D341Med (cell line): ENCODE results near the gene FAM117B.
"Not testable (repeated sequence)": the region's sequence is repeated elsewhere in the genome, so short reads cannot be mapped to it uniquely, and the experiment has no call there.

Source experiments
- DNase-seq: peaks from one replicate; pipeline ENCODE4 v3.0.0; 2012; ENCODE audit warnings: low spot score

FAM117B gene

DNA sequence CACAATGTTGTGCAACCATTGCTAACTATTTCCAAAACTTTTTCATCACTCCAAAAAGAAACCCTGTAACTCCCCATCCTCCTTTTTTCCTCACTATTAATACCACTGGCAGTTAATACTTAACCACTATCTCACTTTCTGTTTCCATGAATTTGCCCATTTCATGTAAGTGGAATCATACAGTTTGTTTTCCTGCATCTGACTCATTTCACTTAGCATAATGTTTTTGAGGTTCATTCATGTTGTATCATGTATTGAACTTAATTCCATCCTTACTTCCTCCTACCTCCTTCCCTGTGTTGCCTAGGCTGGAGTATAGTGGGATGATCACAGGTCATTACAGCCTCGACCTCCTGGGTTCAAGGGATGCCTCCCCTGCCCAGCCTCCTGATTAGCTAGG lies 68.3 kb downstream of the FAM117B start:
- no peak for DNase-seq

DNA sequence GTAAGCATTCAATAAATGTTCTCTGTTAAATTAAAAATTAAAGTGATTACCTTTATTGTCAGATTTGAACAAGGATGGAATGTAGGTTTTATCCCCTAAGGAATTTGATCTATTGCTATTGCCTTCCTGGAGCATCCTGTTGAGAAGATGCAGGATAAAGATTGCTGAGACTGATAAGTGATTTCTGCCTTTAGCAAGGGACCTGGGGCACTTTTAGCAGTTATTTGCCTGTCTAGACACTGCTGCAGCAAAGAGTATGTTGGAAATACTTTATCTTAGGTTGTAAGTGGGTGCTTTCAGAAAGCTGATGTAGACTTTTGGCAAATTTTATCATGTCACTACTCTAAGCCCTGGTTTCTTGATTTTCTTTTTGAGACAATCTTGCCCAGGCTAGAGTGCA lies 69.5 kb downstream of the FAM117B start:
- DNase-seq, result no peak

DNA sequence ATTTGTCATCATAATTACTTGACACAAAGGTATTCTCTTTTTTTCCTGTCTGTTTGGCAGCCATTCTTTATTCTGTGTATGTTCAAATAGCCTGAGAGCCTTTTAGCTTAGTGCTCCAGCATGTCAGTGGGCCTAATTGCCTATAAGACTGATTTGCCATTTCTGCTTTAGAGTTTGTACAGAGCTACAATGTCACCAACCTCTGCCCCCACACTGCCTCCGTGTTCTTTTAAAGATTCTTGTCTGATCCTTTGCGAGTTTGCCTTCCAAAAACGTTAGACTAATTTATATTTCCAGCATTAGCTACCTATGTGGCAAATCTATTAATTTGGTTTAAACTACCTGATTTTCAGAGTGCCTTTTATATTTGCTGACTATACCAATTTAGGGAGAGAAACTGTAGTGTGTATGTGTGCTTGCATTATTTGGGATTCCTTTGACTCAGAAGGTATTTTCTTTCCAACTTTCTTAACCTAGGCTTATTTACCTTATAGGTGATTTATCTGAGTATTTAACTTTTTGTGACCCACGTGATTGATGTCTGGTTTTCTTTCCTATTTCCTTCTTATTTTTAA lies 70.8 kb downstream of the FAM117B start:
- no peak for DNase-seq

DNA sequence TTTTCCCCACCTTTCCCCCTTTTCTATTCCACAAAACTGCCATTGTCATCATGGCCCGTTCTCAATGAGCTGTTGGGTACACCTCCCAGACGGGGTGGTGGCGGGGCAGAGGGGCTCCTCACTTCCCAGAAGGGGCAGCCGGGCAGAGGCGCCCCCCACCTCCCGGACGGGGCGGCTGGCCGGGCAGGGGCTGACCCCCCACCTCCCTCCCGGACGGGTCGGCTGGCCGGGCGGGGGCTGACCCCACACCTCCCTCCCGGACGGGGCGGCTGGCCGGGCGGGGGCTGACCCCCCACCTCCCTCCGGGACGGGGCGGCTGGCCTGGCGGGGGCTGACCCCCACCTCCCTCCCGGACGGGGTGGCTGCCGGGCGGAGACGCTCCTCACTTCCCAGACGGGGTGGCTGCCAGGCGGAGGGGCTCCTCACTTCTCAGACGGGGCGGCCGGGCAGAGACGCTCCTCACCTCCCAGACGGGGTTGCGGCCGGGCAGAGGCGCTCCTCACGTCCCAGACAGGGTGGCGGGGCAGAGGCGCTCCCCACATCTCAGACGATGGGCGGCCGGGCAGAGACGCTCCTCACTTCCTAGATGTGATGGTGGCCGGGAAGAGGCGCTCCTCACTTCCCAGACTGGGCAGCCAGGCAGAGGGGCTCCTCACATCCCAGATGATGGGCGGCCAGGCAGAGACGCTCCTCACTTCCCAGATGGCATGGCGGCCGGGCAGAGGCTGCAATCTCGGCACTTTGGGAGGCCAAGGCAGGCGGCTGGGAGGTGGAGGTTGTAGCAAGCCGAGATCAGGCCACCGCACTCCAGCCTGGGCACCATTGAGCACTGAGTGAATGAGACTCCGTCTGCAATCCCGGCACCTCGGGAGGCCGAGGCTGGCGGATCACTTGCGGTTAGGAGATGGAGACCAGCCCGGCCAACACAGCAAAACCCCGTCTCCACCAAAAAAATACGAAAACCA lies 80.5 kb downstream of the FAM117B start:
- DNase-seq, result not testable (repeated sequence)

DNA sequence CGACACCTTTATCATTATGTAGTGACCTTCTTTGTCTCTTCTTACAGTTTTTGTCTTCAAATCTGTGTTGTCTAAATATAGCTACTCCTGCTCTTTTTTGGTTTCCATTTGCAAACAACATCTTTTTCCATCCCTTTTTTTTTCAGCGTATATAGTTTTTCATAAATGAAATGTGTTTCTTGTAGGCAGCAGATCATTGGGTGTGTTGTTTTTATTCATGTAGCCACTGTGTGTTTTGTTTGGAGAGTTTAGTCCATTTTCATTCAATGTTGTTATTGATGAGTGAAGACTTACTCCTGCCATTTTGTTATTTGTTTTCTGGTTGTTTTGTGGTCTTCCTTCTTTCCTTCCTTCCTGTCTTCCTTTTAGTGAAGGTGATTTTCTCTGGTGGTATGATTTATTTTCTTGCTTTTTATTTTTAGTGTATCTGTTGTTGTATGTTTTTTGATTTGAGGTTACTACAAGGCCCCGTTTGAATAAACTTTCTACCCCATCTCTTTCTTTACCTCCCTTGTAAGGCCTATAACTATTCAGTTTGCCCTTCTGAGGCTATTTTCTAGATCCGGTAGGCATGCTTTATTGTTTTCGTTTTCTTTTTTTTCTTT lies 81.4 kb downstream of the FAM117B start:
- no peak for DNase-seq

DNA sequence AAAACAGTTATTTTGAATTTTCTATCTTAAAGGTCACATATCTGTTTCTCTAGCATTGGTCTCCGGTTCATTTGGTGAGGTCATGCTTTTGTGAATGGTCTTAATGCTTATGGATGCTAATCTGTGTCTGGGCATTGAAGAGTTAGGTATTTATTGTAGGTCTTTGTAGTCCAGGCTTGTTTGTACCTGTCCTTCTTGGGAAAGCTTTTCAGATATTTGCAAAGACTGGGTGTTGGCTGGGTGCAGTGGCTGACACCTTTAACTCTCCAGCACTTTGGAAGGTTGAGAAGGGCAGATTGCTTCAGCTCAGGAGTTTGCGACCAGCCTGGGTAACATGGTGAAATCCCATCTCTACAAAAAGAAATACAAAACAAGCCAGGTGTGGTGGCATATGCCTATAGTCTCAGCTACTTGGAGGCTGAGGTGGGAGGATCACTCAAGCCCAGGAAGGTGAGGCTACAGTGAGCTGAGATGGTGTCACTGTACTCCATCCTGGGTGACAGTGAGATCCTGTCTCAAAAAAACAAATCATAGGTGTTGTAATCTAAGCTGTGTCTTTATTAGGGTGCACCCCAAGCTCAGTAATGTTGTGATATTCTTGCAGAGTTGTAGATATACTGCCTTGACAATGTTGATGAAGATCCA lies 82.3 kb downstream of the FAM117B start:
- no peak for DNase-seq

DNA sequence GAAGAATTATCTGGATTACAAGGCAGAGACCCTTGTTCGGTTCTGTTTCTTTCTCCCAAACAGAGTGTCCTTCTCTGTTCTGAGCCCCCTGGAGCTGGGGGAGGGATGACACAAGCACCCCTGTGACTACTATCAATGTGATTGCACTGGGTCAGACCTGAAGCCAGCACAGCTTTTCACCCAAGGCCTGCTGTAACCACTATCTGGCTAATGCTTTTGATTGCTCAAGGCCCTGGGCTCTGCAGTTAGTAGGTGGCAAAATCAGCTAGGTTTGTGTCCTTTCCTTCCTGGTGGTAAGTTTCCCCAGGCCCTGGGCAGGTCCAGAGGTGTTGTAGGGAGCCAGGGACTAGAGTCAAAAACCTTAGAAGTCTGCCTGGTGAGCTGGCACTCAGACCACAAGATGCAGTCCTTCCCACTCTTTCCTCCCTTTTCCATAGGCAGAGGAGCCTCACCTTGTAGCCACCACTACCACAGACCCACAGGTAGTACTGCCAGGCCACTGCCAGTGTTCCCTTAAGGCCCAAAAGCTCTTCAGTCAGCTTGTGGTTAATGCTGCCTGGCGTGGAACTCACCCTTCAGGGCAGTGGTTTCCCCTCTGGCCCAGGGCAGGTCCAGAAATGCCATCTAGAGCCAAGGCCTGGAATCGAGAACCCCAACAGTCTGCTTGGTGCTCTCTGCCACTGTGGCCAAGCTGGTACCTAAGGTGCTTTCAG lies 83.0 kb downstream of the FAM117B start:
- no peak for DNase-seq

DNA sequence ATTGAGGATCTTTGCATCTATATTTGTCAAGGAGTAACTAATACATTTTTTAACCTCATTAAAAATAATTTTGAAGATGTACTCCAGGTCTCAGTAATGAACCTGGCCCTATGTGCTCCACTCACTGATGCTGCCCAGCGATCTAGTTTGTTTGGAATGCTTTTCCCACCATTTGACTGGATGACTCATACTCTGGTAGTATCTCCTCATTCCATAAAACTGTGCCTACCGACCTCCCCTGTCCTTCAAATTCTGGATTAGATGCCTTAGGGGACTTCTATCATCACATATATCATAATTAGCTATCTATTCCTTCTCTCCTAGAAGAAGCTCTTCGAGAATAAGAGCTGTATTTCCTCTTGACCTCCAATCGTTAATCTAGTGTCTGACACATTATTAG lies 83.8 kb downstream of the FAM117B start:
- DNase-seq, result no peak

DNA sequence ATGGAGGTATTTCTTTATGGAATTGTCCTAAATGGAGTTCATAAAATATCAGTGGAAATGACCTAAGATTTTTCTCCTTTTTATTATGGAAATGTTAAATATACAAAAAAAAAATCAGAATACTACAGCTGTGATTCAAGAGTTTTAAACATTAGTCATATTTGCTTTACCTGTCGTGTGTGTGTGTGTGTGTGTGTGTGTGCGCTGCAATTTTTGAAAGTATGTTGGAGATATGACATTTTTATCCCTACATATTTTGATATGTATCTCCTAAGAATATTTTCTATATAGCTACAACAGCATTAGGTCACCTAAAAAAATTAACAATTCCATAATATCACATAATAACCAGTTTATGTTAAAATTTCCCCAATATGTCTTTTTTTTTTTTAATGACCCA lies 85.5 kb downstream of the FAM117B start:
- no peak for DNase-seq

DNA sequence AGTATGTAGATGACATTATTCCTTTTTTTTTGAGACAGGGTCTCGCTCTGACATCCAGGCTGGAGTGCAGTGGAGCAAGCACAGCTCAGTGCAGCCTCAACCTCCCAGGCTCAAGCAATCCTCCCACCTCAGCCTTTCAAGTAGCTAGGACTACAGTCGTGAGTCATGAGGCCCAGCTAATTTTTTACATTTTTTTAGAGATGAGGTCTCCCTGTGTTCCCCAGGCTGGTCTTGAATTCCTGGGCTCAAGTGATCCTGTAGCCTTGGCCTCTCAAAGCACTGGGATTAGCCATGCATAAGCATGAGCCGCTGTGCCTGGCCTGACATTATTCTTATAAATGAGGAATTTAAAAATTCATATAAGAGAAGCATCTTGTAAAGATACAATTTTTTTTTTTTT lies 86.9 kb downstream of the FAM117B start:
- no peak for DNase-seq

DNA sequence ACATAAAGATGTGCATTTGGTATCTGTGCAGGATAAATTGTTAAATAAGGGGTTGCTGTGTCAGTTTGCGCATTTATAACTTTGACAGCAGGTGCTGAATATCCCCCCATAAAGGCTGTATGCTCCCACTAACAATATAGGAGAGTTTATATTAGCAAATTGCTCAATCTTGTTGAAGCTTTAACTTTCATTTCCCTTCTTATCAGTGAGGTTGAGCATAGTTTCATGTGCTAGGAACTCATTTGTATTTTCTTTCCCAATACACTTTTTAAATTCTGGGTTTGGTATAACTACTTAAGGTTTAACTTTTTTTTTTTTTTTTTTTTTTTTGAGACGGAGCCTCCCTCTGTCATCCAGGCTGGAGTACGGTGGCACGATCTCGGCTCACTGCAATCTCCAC lies 89.0 kb downstream of the FAM117B start:
- DNase-seq, result no peak

DNA sequence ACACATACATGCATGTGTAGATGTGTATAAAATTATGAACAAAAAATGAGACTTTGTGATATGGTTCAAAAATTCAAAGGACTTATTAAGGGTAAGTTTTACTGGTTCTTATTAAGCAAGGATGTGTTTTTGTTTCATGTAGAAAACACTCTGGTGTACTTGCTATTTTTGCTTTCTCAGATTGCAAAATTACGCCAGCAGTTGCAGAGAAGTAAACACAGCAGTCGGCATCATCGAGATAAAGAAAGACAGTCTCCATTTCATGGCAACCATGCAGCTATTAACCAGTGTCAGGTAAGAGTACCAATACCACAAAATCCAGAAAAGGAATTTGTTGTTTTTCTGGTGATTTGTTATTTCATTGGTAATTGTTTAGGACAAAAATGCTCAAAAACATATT lies 91.3 kb downstream of the FAM117B start:
- no peak for DNase-seq

DNA sequence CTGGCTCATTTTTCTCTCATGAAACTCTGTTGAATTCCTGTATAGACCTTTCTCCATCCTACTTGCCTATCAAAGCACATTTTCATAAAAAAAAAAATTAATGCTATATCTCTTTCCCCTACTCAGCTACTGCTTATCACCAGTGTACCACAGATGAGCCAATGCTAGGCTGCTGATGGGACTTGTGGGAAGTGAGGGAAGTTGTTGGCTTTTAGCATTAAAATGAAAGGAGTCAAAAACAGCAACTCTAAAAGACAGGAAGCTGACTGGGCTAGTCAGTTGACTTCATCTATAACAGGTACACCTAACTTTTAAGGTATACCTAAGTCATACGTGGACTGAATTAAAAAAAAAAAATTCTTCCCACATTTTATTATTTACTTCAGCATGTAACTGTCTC lies 102.1 kb downstream of the FAM117B start:
- no peak for DNase-seq

DNA sequence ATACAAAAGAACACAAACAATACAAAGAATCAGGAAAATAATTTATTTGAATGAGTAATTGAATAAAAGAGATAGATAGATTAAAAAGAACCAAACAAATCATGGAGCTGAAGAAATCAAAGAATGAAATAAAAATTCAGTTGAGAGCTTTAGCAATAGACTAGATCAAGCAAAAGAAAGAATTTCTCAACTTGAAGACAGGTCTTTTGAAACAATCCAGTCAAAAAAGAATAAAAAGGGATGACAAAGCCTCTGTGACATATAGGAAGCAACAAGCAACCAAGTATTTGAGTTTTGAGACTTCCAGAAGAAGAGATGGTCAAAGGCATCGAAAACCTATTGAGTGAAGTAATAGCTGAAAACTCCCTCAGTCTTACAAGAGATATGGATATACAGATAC lies 108.8 kb downstream of the FAM117B start:
- no peak for DNase-seq

DNA sequence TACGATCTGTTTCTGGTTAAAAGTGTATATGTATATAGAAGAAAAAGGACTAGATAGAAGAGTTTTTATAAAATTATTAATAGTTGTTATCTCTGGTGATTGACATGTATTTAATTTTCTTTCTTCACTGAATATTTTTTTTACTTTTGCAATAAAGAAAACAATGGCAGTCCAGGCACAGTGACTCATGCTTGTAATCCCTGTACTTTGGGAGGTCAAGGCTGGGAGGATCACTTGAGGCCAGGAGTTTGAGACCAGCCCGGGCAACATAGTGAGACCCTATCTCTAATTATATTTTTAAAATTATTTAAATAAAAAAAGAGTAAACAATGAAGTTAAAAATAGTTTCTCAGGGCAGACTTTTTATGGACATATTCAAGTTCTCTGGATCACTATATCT lies 114.7 kb downstream of the FAM117B start:
- no peak for DNase-seq

DNA sequence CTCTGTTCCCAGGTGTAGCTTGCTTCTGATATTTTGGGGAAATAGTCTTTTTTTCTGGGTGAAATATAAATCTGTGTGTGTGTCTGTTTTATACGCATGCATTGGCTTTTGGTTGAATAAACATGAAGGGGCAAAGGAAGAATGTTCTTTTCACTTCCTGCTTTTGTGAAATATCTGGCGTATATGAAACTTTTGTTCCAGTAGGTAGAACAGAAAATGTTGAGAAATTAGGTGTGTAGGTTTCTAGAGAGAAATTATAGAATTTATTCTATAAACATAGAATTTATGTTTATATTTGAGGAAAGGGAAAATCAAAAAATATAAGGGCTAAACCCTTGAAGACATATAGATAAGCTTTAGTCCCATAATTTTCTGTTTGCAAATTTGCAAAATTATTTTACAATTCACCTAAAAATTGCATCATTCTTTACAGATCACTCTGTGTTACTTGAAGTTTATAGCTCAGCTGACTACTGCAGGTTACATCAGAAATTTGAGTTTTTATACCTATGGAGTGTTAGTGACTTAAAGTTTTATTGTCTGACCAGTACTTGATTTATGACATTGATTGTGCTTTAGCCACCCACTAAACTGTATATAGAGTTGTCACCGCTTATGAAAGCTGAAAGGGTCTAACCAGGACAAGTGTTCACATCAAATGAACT lies 116.1 kb downstream of the FAM117B start:
- DNase-seq, result no peak

DNA sequence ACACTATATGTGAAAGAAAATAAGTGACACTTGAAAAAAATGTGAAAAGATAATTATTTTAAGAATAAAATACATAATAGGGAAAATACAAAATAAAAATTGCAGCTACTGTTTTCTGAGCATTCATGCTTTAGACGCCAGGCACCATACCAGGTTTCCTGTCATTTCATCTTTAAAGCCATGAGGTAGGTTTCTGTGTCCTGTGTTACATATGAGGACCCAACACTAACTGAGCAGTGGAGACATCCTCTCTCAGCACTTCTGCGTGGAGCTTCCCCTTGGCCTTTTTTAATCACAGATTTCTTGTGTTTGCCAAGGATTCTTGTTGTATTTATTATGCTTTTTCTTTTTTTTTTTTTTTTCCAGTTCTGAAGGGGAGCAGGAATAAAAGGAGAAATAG lies 117.3 kb downstream of the FAM117B start:
- no peak for DNase-seq

DNA sequence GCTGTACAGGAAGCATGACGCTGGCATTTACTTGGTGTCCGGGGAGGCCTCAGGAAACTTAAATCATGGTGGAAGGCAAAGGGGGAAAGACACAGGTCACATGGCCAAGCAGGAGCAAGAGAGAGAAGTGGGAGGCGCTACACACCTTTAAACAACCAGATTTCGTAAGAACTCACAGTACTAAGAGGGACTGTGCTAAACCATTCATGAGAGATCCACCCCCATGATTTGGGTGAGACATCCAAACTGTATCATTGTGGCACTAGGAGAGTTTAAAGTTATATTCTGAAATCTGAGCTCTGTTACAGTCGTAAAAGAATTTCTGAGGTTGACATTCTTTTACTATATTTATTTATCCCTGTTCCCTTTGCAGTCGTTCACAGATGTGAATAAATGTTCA lies 120.2 kb downstream of the FAM117B start:
- no peak for DNase-seq

DNA sequence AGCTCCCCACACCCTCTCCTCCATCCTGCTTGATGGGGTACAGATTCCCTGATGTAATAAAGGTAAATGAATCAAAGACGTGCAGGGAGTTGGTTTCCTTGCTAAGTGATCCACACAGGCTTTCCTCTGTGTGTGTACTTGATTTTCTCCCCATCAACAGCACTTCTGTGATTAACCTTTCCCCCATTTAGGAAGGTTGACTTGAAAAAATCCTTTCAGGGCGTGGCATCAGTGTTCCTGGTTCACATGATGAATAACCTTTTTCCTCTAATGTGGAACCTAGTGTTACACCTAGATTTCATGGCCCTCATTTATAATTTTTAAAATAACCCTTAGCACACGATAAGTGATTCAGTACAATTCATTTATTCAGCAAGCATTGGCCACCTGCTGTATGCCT lies 121.8 kb downstream of the FAM117B start:
- DNase-seq, result no peak

DNA sequence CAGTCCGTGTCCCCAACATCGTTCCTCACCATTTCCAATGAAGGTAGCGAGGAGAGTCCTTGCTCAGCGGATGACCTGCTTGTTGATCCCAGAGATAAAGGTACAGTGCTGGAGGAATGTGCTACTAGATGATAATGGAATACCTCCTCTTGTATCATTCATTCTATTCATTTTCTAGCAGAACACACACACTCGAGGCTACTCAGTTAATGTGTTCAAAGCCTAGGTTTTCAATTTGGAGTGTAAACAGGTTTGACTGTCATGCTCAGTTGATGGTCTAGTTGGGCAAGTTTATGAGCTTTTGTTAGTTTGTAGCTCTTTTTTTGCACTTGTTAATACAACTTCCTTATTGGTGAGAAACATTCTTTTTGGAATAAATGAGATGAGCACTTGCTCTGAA lies 122.6 kb downstream of the FAM117B start:
- DNase-seq, result no peak

DNA sequence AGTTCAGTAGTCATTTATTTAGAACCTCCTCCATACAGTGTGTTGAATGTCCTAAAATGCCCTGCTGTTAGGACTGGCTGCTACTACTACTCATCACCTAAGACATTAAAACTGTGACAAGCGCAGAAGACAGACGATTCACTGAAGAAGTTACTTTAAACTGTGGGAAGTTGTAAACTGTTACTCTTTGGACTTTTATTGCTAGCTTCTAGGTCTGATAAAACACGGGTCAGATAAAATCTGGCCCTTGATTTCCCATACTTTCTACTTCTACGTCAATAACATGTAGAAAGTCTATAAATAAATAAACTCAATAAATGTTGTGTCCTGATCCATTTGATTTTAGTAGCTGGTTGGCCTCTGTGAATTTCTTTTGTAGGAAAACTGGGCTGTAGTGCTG lies 123.4 kb downstream of the FAM117B start:
- DNase-seq, result no peak

DNA sequence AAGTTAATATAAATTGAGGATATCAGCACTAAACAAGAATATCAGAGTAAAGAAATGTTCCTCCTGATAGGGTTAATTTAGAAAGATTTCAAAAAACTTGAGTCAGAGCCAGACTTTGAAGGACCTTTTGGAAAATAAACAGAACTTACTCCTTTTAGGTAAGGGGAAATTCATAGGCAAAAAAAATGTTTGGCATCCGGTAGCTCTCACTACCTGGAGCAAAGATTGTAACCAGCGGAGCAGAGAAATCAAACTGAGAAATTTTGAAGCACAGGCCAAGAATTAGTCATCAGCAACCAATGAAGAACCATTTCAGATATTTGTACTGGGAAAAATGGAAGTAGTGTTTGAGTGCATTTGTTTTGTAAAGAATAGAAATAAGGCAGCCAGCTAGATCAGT lies 123.8 kb downstream of the FAM117B start:
- no peak for DNase-seq
